ENCODE results near the gene SGPP2.
"Not testable (repeated sequence)": the region's sequence is repeated elsewhere in the genome, so short reads cannot be mapped to it uniquely, and the experiment has no call there.

- TF ChIP-seq CTCF (conservative IDR thresholded peaks at IDR 0.05); EZH2 (IDR thresholded peaks at IDR 0.05; ENCODE audit: low read depth): not testable (repeated sequence)
These were observed 11.2 kb downstream of the SGPP2 start for GRCh38 chr2:222435400-222436039.

All from PC-9 (cell line).